OCI-LY7 (cell line): ENCODE measurements around the gene FGF5. TPM values are rescaled to one million over a fixed set of nuclear protein-coding genes. Genes with fewer than 3 reads are reported as not detected.

Source experiments
- BruUV-seq: library from RNA; stranded (reverse); fragments of 400-500 nt; replicated peaks from 2 replicates; lab custom pipeline; 2021; lab: Mats Ljungman, UMichigan
- CTCF ChIA-PET: fragments of 300-600 bp; sonication (Branson Sonifier 250); formaldehyde crosslinking; loops from one replicate; lab custom pipeline; 2022; ENCODE audit warnings: antibody characterized with exemption; ENCODE audit not compliant: unreplicated experiment; lab: Charles Lee
- POLR2A ChIA-PET: fragments of 300-600 bp; sonication (Branson Sonifier 250); formaldehyde crosslinking; loops from one replicate; lab custom pipeline; 2022; ENCODE audit warnings: antibody characterized with exemption; lab: Charles Lee
- DNase-seq: peaks from one replicate; pipeline ENCODE4 v3.0.0-alpha.2; 2015; ENCODE audit warnings: low spot score
- H2AFZ ChIP-seq: fragments of 200-600 bp; sonication (generic), shearing (Covaris generic); 2 replicates; pipeline ENCODE4 v1.6.1; 2014; ENCODE audit warnings: mild to moderate bottlenecking, antibody characterized with exemption, low read length, moderate library complexity
- H3K27ac ChIP-seq: fragments of 200-600 bp; sonication (generic); 2 replicates; pipeline ENCODE4 v1.5.1; 2014; ENCODE audit warnings: mixed run types, low read depth, mild to moderate bottlenecking, moderate library complexity, low read length, inconsistent platforms; ENCODE audit not compliant: poor library complexity, severe bottlenecking
- H3K36me3 ChIP-seq: fragments of 200-600 bp; sonication (generic); 2 replicates; pipeline ENCODE4 v1.6.1; 2014; ENCODE audit warnings: mild to moderate bottlenecking, antibody characterized with exemption, low read length, moderate library complexity, mixed read lengths; ENCODE audit not compliant: insufficient read depth
- H3K4me1 ChIP-seq: fragments of 200-600 bp; sonication (generic); 2 replicates; pipeline ENCODE4 v1.5.1; 2014; ENCODE audit warnings: mild to moderate bottlenecking, low read length; ENCODE audit not compliant: insufficient read depth, poor library complexity, severe bottlenecking
- H3K4me2 ChIP-seq: fragments of 200-600 bp; sonication (generic); 2 replicates; pipeline ENCODE4 v1.6.1; 2014; ENCODE audit warnings: mild to moderate bottlenecking, low read length
- H3K4me3 ChIP-seq: fragments of 200-600 bp; sonication (generic); 2 replicates; pipeline ENCODE4 v1.5.1; 2014; ENCODE audit warnings: mild to moderate bottlenecking, low read depth, low read length; ENCODE audit not compliant: poor library complexity, severe bottlenecking
- H3K79me2 ChIP-seq: fragments of 200-600 bp; sonication (generic); 2 replicates; pipeline ENCODE4 v1.6.1; 2016; ENCODE audit warnings: low read depth, mild to moderate bottlenecking, low read length, moderate library complexity, mixed read lengths; ENCODE audit not compliant: insufficient read depth
- H3K9me2 ChIP-seq: fragments of 200-600 bp; sonication (generic); 2 replicates; pipeline ENCODE4 v1.6.1; 2016; ENCODE audit warnings: mild to moderate bottlenecking, low read length, mixed read lengths; ENCODE audit not compliant: insufficient read depth
- H3K9me3 ChIP-seq: fragments of 200-600 bp; sonication (generic); 2 replicates; pipeline ENCODE4 v1.6.1; 2014; ENCODE audit warnings: mild to moderate bottlenecking, mixed run types, low read length, mixed read lengths
- H4K20me1 ChIP-seq: fragments of 200-600 bp; sonication (generic); 2 replicates; pipeline ENCODE4 v1.6.1; 2014; ENCODE audit warnings: mild to moderate bottlenecking, antibody characterized with exemption, low read length, moderate library complexity, mixed read lengths; ENCODE audit not compliant: insufficient read depth
- CTCF ChIP-seq: fragments of 200-600 bp; sonication (generic); conservative IDR thresholded peaks from 2 replicates; pipeline ENCODE4 v1.5.1; 2014; ENCODE audit warnings: mild to moderate bottlenecking, antibody characterized with exemption, low read length, moderate library complexity, mixed read lengths
- EZH2phosphoT487 ChIP-seq: fragments of 200-600 bp; sonication (generic); IDR thresholded peaks from 2 replicates; pipeline ENCODE4 v1.6.1; 2018; ENCODE audit warnings: low read depth, borderline replicate concordance, mild to moderate bottlenecking, mixed run types, antibody characterized with exemption, low read length, moderate library complexity, mixed read lengths
- intact Hi-C: fragments of 100-400 bp; cut with micrococcal nuclease; formaldehyde crosslinking; loops from one replicate; pipeline ENCODE4 v1.10.0; 2022; ENCODE audit not compliant: unreplicated experiment
- total RNA-seq, 2 experiments: library from RNA; depleted of rRNA in 1 of 2; stranded (reverse); fragments of >200 nt in 1 of 2; shearing (Covaris generic) in 1 of 2; gene quantifications; 2 replicates each; pipeline ENCODE4 v1.2.3, GENCODE V29; 2014 to 2022

Gene FGF5
- total RNA-seq, 2 experiments from 2014 or later, result 0.06 TPM; not detected in 1

DNA sequence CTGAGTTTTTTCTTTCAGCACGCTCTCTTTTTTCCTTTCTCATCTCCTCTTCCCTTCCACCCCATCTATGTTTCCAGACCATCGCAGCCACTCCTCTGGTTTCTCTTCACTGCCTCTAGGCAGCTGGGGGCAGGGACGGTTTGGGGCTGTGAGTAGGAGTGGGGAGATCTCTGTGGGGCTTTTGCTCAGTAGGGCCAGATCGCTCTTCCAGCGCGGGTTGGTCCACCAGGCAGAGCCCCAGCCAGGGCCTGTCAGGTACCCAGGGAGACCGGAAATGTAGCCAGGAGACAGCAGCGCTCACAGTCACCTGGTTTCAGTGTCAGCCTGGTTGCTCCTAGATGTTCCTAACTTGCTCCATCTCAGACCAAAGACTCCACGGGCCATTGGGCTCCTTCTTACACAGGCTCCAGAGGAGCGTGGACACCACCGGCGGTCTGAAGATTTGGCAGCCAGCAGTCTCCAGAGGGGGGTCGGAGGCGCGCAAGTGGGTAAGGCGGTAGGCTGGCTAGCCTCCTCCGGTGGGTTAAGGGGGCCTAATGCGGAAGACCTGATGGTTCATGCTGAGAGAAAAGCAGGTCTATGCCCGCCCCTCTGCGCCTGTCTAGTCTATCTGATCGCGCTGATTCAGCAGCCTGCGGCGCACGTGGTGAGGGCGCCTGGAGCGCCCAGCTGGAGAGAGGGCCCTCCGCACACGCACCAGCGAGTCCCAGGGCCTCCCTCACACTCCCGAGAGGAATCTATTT is 1.8 kb downstream of the FGF5 start:
- BruUV-seq, result no TSS peak
- Histone ChIP-seq H3K4me2 (no peak overlapping the region), H3K9me3 (no peaks in the 10 kb centered on the region), H4K20me1 (no peaks in the 10 kb centered on the region), H3K27ac (no peak overlapping the region), H3K79me2 (no peaks in the 10 kb centered on the region), H3K9me2 (no peaks in the 10 kb centered on the region), H2AFZ (no peak overlapping the region), H3K36me3 (no peaks in the 10 kb centered on the region), H3K4me3 (no peak overlapping the region), H3K4me1 (no peaks in the 10 kb centered on the region)
- ChIA-PET POLR2A (interaction anchor here (0.7 kb wide), 1 partner anchor 160 kb away, joined by 3 read pairs; no protein-coding TSS in a partner anchor), CTCF (no interaction called here)
- no peak for DNase-seq
- TF ChIP-seq CTCF (no peak), EZH2phosphoT487 (no peak)
- intact Hi-C loops, result no loop called here

DNA sequence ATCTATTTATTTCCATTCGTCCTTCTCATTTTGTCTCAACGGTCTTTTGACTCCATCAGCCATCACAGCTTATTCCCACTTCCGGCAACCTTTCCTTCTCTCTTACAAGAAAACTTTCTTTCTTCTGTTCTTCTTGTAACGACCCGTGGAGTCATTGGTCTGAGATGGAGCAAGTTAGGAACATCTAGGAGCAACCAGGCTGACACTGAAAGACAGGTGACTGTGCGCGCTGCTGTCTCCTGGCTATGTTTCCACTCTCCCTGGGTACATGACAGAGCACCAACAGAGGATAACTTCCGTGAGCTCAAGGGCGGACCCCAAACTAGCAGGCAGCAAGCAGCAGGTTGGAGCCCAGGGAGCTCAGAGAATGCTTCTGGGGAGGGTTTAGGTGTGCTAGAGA is 2.5 kb downstream of the FGF5 start:
- no peak for TF ChIP-seq EZH2phosphoT487
- TF ChIP-seq CTCF, result no peak
- no peaks in the 10 kb centered on the region for H4K20me1 ChIP-seq
- ChIA-PET CTCF (no interaction called here), POLR2A (interaction anchor here (0.7 to 1.5 kb wide), 2 partner anchors 11 to 161 kb away, joined by 3 to 9 read pairs; no protein-coding TSS in a partner anchor)
- no peak overlapping the region for H3K27ac ChIP-seq
- H3K9me2 ChIP-seq, result no peaks in the 10 kb centered on the region
- BruUV-seq, result no TSS peak
- no peaks in the 10 kb centered on the region for H3K4me1 ChIP-seq
- H3K79me2 ChIP-seq, result no peaks in the 10 kb centered on the region
- no peak overlapping the region for H2AFZ ChIP-seq
- no peak overlapping the region for H3K4me2 ChIP-seq
- intact Hi-C loops, result no loop called here
- no peak for DNase-seq
- H3K36me3 ChIP-seq, result no peaks in the 10 kb centered on the region
- no peak overlapping the region for H3K4me3 ChIP-seq
- no peaks in the 10 kb centered on the region for H3K9me3 ChIP-seq

DNA sequence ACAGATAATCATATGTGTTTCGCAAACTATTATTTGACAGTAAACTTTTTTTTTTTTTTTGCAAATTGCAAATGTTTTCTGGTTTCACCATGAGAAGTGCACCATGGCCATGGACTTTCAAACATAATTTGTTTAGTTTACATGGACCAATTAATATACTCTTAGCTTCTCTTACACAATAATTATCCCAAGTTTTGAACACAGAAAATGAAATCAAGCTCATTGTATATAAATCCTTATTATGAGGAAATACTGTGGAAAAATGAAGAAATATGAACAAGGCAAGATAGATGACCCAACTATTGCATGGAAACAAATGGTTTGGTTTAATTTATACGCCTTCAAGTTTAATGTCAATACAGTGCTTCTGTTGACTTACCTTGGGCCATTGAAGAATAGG is 3.9 kb downstream of the FGF5 start:
- Histone ChIP-seq H3K4me2 (no peak overlapping the region), H3K9me2 (no peaks in the 10 kb centered on the region), H3K79me2 (no peaks in the 10 kb centered on the region), H3K36me3 (no peaks in the 10 kb centered on the region), H3K27ac (no peak overlapping the region), H3K9me3 (no peaks in the 10 kb centered on the region), H4K20me1 (no peaks in the 10 kb centered on the region), H3K4me1 (no peaks in the 10 kb centered on the region), H2AFZ (no peak overlapping the region), H3K4me3 (no peak overlapping the region)
- TF ChIP-seq CTCF, result no peak
- TF ChIP-seq EZH2phosphoT487, result no peak
- no peak for DNase-seq
- POLR2A ChIA-PET, result interaction anchor here (0.7 to 1.5 kb wide), 3 partner anchors 12 to 123 kb away, joined by 3 to 9 read pairs (median 7); no protein-coding TSS in a partner anchor
- CTCF ChIA-PET, result no interaction called here
- intact Hi-C loops, result no loop called here
- BruUV-seq, result no TSS peak
